ENCODE data around the gene VSTM1. TPM values are rescaled to one million over a fixed set of nuclear protein-coding genes. Genes with fewer than 3 reads are reported as not detected.

VSTM1 gene
- total RNA-seq, 2 experiments from 2014 or later, result not detected

DNA sequence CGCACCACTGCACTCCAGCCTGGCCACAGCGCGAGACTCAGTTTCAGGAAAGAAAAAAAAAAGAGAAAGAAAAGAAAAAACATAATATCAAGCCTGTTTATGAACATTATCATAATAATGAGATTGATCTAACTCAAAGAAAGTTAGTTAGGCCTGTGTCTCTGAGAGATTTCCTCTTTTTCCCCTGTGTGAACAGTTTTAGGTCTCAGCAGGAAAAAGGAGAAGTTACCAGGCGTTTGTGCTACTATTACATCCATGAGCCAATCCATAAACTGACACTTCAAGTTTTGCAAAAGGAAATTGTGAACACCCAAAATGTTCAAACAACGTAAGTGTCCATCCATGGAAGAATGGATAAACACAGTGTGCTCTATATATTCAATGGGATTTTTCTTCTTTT is 13.6 kb upstream of the VSTM1 start:
- H3K27ac ChIP-seq (ENCODE audit: low read depth, low read length, poor library complexity, severe bottlenecking), result no peak overlapping the region
- CTCF ChIA-PET (ENCODE audit: unreplicated experiment), result no interaction called here
- H2AFZ ChIP-seq (ENCODE audit: low read length), result no peak overlapping the region
- DNase-seq (ENCODE audit: low spot score), result no peak
- no TSS peak for BruUV-seq (replicated peaks)
- POLR2A ChIA-PET, result no interaction called here
- no peak for TF ChIP-seq EZH2phosphoT487 (IDR thresholded peaks at IDR 0.05; ENCODE audit: borderline replicate concordance, low read depth, low read length)
- TF ChIP-seq CTCF (conservative IDR thresholded peaks at IDR 0.05; ENCODE audit: low read length), result no peak
- no peaks in the 10 kb centered on the region for H4K20me1 ChIP-seq (ENCODE audit: insufficient read depth, low read length)
- H3K79me2 ChIP-seq (ENCODE audit: insufficient read depth, low read depth, low read length), result no peaks in the 10 kb centered on the region
- H3K4me1 ChIP-seq (ENCODE audit: insufficient read depth, low read length, poor library complexity, severe bottlenecking), result no peaks in the 10 kb centered on the region
- H3K9me3 ChIP-seq (ENCODE audit: low read length), result no peaks in the 10 kb centered on the region
- H3K9me2 ChIP-seq (ENCODE audit: insufficient read depth, low read length), result no peaks in the 10 kb centered on the region
- no peak overlapping the region for H3K4me3 ChIP-seq (ENCODE audit: low read depth, low read length, poor library complexity, severe bottlenecking)
- intact Hi-C loops (cut with micrococcal nuclease; ENCODE audit: unreplicated experiment), result no loop called here
- H3K4me2 ChIP-seq (ENCODE audit: low read length), result no peak overlapping the region
- no peaks in the 10 kb centered on the region for H3K36me3 ChIP-seq (ENCODE audit: insufficient read depth, low read length)

- no peaks in the 10 kb centered on the region for H3K9me3 ChIP-seq (ENCODE audit: low read length)
- H3K36me3 ChIP-seq (ENCODE audit: insufficient read depth, low read length), result no peaks in the 10 kb centered on the region
- ChIA-PET CTCF (ENCODE audit: unreplicated experiment) (no interaction called here), POLR2A (no interaction called here)
- no peaks in the 10 kb centered on the region for H4K20me1 ChIP-seq (ENCODE audit: insufficient read depth, low read length)
- no peak overlapping the region for H3K4me3 ChIP-seq (ENCODE audit: low read depth, low read length, poor library complexity, severe bottlenecking)
- no peak overlapping the region for H2AFZ ChIP-seq (ENCODE audit: low read length)
- no peak overlapping the region for H3K27ac ChIP-seq (ENCODE audit: low read depth, low read length, poor library complexity, severe bottlenecking)
- DNase-seq (ENCODE audit: low spot score), result no peak
- no peaks in the 10 kb centered on the region for H3K4me1 ChIP-seq (ENCODE audit: insufficient read depth, low read length, poor library complexity, severe bottlenecking)
- H3K4me2 ChIP-seq (ENCODE audit: low read length), result no peak overlapping the region
- no peaks in the 10 kb centered on the region for H3K79me2 ChIP-seq (ENCODE audit: insufficient read depth, low read depth, low read length)
- BruUV-seq (replicated peaks), result no TSS peak
- TF ChIP-seq CTCF (conservative IDR thresholded peaks at IDR 0.05; ENCODE audit: low read length), result no peak
- TF ChIP-seq EZH2phosphoT487 (IDR thresholded peaks at IDR 0.05; ENCODE audit: borderline replicate concordance, low read depth, low read length), result no peak
- no peaks in the 10 kb centered on the region for H3K9me2 ChIP-seq (ENCODE audit: insufficient read depth, low read length)
- intact Hi-C loops (cut with micrococcal nuclease; ENCODE audit: unreplicated experiment), result no loop called here
Measured at GRCh38 chr19:54074851-54075250, 11.2 kb upstream of the VSTM1 start.

DNA sequence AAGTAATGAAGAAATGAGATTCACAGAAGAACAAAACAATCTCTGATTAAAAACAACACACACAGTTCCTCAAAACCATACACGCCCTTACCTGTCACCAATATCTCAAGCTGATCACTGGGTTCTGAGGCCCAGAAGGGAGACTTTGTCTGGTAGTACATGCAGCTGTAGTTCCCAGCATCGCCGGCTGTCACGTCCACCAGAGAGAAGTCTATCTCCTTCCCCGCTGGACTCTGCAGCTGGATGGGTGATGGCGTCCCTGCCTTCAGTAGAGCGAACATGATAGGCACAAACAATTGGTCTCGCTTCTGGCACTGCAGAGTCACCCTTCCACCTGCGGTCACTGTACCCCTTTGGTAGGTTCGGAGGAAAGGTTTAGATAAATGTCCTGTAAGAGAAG is 10.1 kb upstream of the VSTM1 start:
- no peak for TF ChIP-seq CTCF (conservative IDR thresholded peaks at IDR 0.05; ENCODE audit: low read length)
- no peak for TF ChIP-seq EZH2phosphoT487 (IDR thresholded peaks at IDR 0.05; ENCODE audit: borderline replicate concordance, low read depth, low read length)
- no peak overlapping the region for H3K4me2 ChIP-seq (ENCODE audit: low read length)
- BruUV-seq (replicated peaks), result no TSS peak
- no peak overlapping the region for H3K27ac ChIP-seq (ENCODE audit: low read depth, low read length, poor library complexity, severe bottlenecking)
- no peaks in the 10 kb centered on the region for H3K4me1 ChIP-seq (ENCODE audit: insufficient read depth, low read length, poor library complexity, severe bottlenecking)
- H3K36me3 ChIP-seq (ENCODE audit: insufficient read depth, low read length), result no peaks in the 10 kb centered on the region
- DNase-seq (ENCODE audit: low spot score), result no peak
- intact Hi-C loops (cut with micrococcal nuclease; ENCODE audit: unreplicated experiment), result no loop called here
- H3K9me3 ChIP-seq (ENCODE audit: low read length), result no peaks in the 10 kb centered on the region
- H4K20me1 ChIP-seq (ENCODE audit: insufficient read depth, low read length), result no peaks in the 10 kb centered on the region
- no peaks in the 10 kb centered on the region for H3K79me2 ChIP-seq (ENCODE audit: insufficient read depth, low read depth, low read length)
- no peak overlapping the region for H3K4me3 ChIP-seq (ENCODE audit: low read depth, low read length, poor library complexity, severe bottlenecking)
- H2AFZ ChIP-seq (ENCODE audit: low read length), result no peak overlapping the region
- H3K9me2 ChIP-seq (ENCODE audit: insufficient read depth, low read length), result no peaks in the 10 kb centered on the region
- ChIA-PET CTCF (ENCODE audit: unreplicated experiment) (no interaction called here), POLR2A (no interaction called here)
